Omental fat pad (tissue), 4 donors: Measurements from ENCODE around the gene APRT. TPM values are rescaled to one million over a fixed set of nuclear protein-coding genes. Genes with fewer than 3 reads are reported as not detected.
"Not testable (repeated sequence)": the region's sequence is repeated elsewhere in the genome, so short reads cannot be mapped to it uniquely, and the experiment has no call there.

Experiments used
- ATAC-seq: fragments of 150-250 bp; one replicate; pipeline ENCODE4 v1.9.1; 2016; ENCODE audit warnings: mild to moderate bottlenecking, moderate library complexity; ENCODE audit not compliant: low FRiP score
- DNase-seq: peaks from one replicate; pipeline ENCODE4 v3.0.0-alpha.2; 2019; ENCODE audit warnings: low spot score
- total RNA-seq, 4 donors: library from RNA; depleted of rRNA; stranded (reverse); fragments of >200 nt; gene quantifications; one replicate each; pipeline ENCODE4 v1.1.0, GENCODE V29; 2016
- TF ChIP-seq, protein P1 (sequence below), 3 donors: fragments of 450-650 bp; IDR thresholded peaks; one replicate each; pipeline ENCODE4 v1.5.1; 2016 to 2017; ENCODE audit warnings: antibody characterized with exemption in 3 of 3, mild to moderate bottlenecking in 3 of 3, moderate library complexity in 2 of 3

Gene APRT
- total RNA-seq, 4 donors from 2014 or later: 94.4 to 127 (median 115) TPM

DNA sequence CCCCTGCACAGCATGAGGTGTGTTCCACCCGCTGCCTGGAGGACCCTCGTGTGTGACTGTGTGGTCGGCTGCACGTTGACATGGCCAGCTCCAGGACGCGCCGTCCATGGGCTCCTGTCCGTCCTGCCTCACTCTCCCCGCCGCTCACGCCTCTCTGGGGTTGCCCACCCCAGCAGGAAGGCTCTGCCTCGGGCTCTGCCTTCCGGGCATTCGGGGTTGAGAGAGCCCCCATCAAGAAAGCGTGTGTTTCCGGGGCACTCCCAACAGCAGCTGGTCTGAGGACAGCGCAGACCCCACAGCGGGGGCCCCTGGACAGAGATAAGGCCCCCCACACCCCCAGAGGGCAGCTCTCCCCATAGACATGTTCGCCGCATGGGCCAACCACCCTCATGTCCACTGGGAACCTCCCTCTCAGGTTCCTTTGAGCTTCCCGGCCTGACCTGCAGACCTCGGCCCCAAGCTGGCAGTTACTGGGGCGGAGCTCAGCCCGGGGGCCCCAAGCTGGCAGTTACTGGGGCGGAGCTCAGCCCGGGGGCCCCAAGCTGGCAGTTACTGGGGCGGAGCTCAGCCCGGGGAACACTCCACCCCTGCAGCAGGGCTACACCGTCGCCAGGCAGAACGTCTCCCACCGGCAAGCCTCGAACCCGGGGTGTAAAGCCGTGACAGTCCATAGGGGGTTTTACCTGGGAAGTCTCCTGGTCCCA is 18.3 kb downstream of the APRT start:
- no peak for DNase-seq
- ATAC-seq: no peak
- TF ChIP-seq, protein P1, sequence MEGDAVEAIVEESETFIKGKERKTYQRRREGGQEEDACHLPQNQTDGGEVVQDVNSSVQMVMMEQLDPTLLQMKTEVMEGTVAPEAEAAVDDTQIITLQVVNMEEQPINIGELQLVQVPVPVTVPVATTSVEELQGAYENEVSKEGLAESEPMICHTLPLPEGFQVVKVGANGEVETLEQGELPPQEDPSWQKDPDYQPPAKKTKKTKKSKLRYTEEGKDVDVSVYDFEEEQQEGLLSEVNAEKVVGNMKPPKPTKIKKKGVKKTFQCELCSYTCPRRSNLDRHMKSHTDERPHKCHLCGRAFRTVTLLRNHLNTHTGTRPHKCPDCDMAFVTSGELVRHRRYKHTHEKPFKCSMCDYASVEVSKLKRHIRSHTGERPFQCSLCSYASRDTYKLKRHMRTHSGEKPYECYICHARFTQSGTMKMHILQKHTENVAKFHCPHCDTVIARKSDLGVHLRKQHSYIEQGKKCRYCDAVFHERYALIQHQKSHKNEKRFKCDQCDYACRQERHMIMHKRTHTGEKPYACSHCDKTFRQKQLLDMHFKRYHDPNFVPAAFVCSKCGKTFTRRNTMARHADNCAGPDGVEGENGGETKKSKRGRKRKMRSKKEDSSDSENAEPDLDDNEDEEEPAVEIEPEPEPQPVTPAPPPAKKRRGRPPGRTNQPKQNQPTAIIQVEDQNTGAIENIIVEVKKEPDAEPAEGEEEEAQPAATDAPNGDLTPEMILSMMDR (IDR thresholded peaks at IDR 0.05): no peak

DNA sequence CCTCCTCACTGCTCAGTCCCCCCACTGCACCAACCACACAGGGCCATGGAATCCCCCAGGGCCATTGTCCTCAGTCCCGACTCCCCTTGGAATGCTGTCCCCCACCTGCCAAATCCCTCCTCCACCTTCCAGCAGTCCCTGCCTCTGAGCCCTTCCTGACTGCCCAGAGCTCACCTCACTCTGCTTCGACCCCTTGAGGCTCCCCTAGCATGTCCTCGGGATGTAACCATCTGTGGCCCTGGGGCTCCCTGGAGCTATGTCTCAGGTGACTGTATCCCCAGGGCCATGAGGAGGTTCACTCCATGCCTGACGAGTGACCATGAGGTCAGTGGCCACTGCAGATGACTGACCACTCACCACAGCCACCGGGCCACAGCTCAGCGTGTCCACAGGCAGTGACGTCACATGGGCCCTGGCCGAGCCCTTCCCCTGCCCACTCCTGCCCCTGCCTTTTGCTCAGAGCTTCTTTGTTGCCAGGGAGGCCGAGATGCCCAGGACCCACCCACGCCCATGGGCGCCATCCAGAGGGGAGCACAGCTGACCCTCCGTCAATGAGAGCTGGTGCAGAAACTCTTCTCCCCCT is 19.0 kb downstream of the APRT start:
- ATAC-seq: no peak
- TF ChIP-seq, protein P1 (IDR thresholded peaks at IDR 0.05): no peak
- DNase-seq: no peak

DNA sequence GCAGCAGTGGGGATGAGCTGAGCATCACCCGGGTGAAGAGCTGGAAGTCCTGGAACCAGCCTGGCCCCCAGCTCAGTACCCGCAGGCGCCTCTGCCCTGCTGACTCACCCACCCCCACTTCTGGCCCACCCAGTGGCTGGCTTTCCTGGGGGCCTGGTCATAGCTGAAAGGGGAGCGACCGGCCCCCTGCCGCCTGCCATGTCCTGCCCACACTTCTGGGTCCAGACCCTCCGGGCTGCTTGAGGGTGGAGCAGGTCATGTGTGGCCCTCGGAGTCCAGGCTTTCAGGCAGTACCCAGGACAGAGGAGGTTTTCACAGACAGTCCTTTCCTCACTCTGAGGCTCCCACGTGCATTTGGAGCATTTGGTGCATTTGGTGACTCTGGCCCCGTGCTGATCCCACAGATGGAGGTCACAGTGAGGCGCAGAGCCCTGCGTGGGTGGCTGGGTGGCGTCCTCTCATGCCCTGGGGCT is 19.6 kb downstream of the APRT start:
- TF ChIP-seq, protein P1 (IDR thresholded peaks at IDR 0.05): no peak
- DNase-seq (no peak), ATAC-seq (no peak)

DNA sequence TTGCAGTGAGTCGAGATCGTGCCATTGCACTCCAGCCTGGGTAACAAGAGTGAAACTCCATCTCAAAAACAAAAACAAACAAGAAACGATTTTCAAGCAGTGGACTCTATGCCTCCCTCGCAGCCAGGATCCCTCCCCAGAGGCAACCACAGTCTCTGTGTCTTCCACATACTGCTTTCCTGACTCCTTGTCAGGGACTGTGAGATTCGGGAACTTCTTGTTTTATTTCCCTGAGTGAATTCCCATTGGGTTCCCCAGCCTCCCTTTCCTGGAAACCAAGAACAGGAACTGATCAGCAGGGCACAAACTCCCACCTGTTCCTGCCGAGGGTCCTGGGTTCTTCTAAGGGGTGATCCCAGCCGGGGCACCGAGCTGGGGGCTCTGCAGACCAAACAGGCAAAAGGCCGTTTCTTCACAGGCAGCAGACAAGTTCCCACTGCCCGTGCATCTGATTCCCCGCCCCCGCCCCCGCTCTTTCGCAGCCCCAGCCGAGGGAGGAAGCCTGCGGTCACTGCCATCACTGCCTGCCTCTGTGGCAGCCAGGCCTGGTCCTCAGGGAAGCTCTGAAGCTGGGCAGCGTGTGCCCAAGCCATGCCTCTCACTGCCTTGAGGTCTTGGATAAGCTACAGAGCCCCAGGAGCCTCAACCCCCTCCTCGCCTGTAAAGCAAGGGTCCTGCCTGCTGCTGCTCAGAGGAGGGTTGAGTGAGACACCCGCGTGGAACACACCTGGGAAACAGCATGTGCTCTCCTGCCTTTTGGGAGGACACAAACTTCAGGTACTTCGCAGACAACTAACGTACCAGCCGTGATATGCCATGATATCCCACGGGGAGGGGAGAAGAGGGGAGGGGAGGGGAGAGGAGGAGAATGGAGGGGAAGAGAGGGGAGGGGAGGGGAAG is 21.2 kb downstream of the APRT start:
- TF ChIP-seq, protein P1 (IDR thresholded peaks at IDR 0.05): no peak
- DNase-seq (no peak), ATAC-seq (no peak)

DNA sequence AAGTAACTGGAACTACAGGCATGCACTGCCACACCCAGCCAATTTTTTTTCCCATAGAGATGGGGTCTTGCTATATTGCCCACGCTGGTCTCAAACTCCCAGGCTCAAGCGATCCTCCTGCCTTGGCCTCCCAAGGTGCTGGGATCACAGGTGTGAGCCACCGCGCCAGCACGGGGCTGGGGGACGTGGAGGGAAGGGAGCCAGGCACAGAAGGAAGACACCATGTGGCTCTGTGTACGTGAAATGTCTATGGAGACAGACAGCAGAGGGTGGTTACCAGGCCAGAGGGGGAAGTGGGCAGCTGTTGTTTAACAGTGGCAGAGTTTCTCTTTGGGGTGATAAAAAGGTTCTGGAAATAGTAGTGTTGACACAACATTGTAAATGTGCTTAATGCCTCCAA is 22.1 kb downstream of the APRT start:
- TF ChIP-seq, protein P1 (IDR thresholded peaks at IDR 0.05): no peak
- no peak for ATAC-seq

DNA sequence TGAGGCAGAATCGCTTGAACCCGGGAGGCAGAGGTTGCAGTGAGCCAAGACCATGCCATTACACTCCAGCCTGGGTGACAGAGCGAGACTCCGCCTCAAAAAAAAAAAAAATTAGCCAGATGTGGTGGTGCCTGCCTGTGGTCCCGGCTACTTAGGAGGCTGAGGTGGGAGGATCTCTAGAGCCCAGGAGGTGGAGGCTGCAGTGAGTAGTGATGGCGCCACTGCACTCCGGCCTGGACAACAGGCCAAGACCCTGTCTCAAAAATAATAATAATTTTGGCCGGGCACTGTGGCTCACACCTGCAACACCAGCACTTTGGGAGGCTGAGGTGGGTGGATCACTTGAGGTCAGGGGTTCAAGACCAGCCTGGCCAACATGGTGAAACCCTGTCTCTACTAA is 23.0 kb downstream of the APRT start:
- not testable (repeated sequence) for ATAC-seq, DNase-seq

More for the DNA sequence above, 22.1 kb downstream of the APRT start:
- no peak for DNase-seq

DNA sequence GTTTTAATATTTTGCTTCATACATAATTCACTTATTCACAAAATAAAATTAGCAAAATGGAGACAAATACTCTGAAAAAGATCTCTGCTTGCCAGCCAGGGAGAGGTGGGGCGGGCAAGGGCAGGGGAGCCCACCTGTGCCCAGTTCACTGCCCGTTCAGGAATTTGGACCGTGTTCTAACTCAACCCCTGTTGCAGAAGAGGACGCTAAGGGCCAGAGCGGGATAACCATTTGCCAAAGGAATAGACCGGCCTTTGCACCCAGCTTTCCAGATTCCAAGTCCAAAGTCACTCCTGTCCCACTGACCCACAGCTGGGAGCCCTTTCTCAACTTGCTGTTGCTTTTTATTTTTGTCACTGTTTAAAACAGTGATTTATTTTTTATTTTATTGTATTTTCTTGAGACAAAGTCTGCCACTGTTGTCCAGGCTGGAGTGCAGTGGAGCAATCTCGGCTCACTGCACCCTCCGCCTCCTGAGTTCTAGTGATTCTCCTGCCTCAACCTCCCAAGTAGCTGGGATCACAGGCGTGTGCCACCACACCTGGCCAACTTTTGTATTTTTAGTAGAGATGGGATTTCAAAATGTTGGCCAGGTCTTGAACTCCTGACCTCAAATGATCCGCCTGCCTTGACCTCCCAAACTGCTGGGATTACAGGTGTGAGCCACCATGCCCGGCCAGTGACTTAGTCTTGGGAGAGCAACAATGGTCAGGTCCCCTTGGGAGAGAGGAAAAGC is 24.0 kb downstream of the APRT start:
- TF ChIP-seq, protein P1 (IDR thresholded peaks at IDR 0.05): no peak
- no peak for DNase-seq
- ATAC-seq: no peak
